HG02981 (cell line): Measurements from ENCODE around the gene AADAT.
A peak's percentile ranks its signal among the peaks of the same experiment; 100 is the strongest.
"Not testable (repeated sequence)": the region's sequence is repeated elsewhere in the genome, so short reads cannot be mapped to it uniquely, and the experiment has no call there.

Experiments used
- ATAC-seq: cut with Tn5 transposase; IDR thresholded peaks from one replicate; pipeline ENCODE4 v1.9.1; 2021; ENCODE audit warnings: mild to moderate bottlenecking, moderate library complexity; ENCODE audit not compliant: unreplicated experiment

AADAT gene

DNA sequence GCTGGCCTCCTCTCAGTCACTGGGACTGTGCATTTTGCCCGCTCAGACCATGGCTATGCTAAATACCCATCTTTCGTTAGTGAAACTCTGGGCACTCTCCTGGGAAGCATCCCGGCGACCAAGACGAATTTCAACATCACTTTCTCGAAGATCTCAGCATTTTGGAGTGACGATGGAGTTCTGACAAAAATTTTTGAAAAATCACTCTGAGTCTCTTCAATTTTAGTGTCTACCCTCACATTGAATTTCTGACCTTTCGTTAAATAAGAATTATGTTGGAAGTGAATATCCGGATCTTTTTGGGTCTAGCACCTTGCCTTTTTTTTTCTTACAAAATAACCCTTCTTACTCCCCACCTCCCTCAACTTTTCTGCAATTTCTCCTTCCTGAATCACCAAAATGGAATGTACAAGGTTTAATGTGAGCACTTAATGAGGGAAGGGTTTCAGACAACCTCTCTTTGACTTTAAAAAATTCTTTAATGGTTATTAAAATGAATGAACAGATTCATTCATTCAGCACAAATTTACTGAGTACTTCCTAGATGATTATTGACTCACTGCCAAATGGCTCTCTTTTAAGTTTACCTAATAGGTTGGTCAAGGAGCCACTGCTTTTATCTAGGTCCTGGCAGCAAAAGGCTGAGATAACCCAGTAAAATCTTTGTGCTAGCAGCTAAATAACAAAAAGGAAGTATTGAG, 746 bp upstream of the AADAT start:
- ATAC-seq: no peak

DNA sequence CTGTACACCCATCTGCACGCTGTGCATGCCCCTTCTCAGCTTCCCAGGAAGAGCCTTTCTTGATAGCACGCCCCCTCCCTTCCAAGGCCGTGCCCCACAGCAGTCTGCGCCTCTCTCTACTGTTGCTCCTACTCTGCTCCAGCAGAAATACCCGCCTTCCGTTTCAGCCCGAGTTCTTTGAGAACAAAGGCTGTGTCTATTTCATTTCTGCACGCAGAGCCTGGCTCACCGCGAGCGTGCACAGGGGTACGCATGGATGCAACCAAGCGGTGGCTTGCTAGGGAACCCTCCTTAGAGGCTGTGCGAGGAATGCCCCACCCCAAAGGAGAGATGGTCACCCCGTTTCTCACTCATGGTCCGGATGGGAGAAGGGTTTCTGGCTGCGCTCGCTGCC, 485 bp downstream of the AADAT start:
- peak; percentile 3 for ATAC-seq

DNA sequence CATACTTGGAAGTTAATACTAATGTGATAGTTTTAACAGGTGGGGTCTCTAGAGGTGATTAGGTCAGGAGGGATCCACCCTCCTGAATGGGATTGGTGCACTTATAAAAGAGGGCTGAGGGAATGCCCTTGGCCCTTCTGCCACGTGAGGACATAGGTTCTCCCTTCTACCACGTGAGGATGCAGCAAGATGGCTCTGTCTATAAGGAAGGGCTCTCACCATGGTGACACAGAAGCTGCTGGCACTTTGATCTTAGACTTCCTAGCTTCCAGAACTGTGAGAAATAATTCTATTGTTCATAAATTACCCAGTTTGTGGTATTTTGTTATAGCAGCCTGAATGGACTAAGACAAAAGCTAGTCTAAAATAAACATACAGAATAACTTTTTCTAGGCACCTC, 1.0 kb downstream of the AADAT start:
- ATAC-seq: no peak

DNA sequence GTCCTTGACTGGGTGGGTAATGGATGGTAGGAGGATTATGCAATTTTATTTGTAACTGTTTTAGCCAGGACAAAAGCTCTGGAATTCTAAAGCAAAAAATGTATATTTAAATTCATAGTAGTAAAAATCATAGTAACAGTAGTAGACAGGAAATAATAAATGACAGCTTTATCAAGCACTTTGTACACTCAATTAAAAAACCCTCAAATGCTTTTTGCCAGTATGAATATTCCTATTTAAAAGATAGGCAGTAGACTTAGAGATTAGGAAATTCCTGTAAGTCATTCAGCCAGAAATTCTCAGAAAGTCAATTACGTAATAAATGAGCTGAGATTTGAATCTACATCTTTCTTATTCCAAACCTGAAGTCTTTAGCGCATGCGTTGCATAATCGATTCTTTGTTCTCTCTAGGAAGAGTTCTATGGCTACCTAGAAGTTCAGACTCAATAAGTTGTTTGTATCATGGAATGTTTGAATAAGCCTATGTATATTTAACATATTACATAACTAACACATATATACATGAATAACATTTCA, 2.5 kb downstream of the AADAT start:
- no peak for ATAC-seq

DNA sequence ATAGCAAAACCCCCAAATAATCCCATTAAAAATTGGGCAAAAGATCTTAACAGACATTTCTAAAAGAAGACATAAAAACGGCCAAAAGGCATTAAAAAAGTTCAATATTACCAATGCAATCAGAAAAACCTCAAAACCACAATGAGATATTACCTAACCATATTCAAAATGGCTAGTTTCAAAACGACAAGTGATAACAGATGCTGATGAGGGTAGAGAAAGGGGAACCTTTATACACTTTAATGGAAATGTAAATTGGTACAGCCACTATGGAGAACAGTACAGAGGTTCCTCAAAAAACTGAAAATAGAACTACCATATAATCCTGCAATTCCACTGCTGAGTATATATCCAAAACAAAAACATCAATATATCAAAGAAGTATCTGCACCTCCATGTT, 6.2 kb downstream of the AADAT start:
- no peak for ATAC-seq

DNA sequence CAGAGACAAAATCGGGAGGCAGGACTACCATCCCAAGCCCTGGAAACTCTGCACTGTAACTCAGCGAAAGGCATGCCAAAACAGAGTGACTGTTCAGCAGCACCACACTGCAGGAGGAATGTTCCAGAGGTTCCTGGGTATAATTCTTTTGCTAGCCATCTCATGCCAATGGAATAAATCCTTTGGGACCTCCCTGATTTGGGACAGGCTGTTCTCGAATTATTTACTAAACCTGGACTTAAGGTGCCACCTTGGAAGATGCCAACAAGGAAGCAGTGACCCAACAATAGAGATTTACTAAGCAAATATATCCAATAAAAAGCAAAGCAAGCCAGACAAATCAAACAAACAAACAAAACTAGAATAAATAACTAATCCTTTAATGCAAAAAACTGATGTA, 9.3 kb downstream of the AADAT start:
- ATAC-seq: no peak

DNA sequence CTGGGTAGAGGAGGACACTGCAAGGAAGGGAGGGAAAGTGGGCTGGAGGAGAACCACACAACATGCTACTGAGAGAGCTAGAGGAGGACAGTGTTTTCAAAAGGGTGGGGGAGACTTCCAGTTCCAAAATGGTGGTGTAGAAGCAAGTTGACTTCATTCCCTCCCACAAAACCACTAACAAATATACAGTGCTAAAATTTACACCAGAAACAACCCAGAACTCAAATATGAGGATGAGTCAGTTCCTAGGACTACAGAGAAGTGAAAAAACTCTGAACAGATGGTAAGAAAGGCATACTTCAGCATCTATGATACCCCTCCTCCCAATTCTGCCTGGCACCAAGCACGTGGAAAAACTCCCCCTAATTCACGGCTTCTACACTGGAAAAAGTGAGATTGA, 9.8 kb downstream of the AADAT start:
- no peak for ATAC-seq

DNA sequence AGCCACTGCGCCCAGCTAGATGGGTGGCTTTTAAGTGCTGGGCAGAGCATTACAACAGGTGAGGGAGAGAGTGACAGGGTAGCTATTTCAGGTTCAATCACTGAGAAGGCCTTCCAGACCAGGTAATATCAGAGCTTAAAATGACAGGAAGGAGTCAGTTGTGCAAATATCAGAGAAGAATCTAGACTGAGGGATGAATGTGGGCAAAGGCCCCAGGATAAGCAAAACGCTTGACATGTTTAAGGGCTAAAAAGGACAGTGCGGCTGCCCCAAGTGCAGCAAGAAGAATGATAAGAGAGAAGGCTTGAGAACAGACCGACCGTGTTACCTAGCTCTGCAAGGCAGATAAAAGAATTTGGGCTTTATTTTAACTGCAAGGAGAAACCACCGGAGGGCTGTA, 18.6 kb downstream of the AADAT start:
- no peak for ATAC-seq

DNA sequence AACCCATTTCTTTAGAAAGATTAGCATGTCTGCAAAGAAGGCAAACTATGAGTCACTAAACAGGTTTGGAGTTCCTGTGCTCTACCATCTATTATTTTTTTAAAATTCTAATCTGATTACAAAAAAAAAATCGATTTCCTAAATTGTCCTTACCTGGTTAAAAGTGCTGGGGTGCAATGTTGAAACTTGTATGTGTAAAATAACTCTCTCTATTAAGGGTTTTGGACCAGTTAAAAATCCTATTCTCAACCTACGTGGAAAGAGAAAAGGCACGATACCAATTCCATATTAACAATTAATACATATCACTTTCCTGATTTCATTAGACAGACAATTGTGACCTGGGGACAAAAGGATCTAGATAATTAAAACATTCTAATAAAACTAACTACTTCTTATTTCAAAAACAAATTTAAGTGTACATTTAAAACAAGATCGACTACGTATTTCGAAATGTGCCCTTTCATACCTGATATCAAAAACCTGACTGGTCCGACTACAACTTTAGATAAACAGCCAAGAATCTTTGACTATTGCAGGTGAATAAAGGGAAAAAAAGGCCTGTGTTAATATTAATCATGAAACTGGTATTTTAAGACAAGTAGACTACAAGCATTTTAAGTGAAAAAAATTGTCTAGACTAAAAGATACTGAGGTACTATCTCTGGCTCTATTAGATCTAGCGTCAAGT, 21.2 kb downstream of the AADAT start:
- no peak for ATAC-seq

DNA sequence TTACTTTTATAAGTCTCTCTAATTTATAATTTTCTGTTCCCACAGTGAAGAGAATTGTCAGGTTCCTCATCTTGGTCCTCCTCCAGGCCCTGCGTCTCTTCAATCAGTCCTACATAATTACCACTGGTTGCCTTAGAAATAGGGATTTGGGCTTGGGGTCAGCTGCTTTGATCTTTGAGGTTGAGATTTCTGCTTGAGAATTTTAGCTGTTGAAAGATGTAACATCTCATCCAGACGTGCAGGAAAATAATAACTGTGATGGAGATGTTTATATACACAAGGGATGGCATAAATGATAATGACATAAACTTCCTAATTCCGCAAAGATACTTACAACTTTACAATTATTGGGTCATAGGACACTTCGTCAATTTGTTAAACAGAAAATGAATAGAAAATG, 30.3 kb downstream of the AADAT start:
- no peak for ATAC-seq

DNA sequence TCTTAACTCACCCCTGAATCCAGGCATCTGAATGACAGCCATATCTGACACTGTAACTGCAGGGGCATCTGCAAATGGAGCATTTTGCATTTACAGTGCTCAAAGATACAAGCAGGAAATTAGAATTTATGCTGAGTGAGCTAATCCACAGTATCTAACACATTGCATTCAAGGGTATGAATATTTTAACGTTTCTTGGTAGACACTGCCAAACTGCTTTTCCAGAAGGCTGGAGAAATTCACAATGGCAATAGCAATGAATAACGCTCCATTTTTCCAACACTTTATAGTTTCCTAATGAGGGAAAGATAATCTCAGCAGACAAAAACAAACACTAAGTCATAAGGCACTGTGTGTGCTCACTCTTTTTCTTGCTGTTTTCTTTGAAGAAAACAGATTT, 30.9 kb downstream of the AADAT start:
- ATAC-seq: no peak

DNA sequence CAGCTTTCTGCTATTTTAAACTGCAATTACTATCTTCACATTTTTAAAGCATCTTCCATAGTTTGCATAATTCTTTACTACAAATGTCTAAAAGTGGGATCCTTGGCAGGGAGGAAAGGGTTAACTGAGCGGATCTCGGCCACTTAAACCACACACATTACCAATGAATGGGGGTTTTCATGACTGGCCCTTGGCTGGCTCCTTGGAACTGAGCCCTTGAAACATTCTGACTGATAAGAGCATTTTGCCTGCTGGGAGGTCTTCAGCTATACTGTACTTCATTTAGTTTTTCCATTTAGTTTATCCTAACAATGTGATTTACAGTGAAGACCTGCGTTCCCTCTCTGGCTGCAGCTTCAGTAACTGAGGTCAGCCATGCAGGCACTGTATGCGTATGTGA, 31.9 kb downstream of the AADAT start:
- ATAC-seq: no peak

DNA sequence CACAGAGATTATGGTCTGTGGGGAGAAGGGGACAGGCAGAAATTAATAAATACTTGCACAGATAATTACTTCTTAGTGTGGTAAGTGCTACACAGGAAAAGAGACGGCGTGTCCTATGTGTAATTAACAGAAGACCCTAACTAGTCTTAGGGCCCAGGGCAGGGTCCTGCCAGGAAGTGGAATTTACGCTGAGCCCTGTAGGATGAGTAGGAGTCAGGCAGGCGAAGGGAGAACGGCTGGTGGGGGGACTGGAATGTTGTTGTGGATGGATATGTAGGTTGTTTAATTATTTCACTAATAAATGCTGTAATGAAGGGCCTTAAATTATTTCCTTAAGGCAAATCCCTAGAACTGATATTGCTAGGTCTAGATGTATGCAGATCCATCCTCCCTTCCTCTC, 36.8 kb downstream of the AADAT start:
- ATAC-seq: no peak

DNA sequence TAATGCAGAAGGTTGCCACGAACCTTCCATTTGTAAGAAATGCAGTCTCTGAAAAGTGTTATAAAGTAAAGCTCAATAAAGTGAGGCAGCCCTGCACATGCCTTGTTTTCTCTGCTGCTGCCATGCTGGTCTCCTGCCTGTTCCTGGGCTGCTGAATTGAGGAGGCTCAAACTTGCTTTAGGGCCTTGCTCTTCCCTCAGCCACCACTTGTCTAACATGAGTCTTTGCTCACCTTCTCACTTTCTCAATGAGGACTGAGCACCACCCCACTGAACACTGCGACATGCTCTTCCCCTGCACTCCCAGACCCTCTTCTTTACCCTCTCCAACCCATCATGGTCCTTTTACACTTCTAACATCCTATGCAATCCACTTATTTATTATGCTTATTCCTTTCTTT, 38.4 kb downstream of the AADAT start:
- no peak for ATAC-seq

DNA sequence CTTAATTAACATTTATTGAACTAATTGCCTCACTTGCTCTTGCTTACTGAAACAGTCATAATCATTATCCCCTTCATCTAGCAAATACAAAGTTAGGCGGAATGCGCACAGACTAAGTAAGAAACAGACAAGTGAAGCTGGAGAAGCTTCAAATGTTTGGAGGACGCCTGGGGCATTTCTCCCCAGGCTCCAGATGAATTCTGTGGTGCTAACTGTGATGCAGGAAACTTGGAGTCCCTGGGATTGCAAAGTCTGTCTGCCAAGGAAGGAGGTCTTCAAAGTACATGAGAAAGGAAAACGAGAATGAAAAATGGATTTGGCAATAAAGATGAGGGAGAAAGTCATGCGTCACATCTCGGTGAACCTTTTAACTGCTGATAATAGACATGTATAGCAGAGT, 40.0 kb downstream of the AADAT start:
- ATAC-seq: no peak

DNA sequence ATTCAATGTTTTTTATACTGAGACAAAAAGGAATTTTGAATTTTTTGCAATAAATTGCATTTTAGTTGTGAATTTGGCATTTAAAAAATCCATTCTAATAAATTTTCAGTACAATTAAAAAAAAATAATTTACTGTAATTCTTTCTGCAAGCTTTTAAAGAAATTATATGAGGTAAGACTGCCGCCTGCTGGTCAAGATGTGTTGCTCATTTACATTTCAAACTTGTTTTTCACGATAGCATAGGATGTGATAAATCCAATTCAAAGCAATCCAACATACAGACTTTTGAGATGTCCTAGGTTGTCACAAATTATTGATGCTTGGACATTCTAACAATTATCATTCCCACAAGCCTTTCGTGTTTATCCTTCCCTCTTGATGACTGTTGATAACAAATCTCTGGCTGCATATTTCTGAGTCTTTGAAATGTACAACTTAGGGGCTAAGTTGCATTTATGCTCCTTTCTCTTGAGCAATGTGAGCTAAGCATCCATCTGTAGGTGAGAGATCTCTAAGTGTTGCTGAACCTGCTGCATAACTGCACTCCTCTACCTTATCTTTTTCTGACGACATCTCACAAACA, 41.9 kb downstream of the AADAT start:
- ATAC-seq: no peak

DNA sequence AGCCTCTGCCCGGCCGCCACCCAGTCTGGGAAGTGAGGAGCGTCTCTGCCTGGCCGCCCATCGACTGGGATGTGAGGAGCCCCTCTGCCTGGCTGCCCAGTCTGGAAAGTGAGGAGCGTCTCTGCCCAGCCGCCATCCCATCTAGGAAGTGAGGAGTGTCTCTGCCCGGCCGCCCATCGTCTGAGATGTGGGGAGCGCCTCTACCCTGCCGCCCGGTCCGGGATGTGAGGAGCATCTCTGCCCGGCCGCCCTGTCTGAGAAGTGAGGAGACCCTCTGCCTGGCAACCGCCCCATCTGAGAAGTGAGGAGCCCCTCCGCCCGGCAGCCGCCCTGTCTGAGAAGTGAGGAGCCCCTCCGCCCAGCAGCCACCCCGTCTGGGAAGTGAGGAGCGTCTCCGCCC, 43.6 kb downstream of the AADAT start:
- not testable (repeated sequence) for ATAC-seq

DNA sequence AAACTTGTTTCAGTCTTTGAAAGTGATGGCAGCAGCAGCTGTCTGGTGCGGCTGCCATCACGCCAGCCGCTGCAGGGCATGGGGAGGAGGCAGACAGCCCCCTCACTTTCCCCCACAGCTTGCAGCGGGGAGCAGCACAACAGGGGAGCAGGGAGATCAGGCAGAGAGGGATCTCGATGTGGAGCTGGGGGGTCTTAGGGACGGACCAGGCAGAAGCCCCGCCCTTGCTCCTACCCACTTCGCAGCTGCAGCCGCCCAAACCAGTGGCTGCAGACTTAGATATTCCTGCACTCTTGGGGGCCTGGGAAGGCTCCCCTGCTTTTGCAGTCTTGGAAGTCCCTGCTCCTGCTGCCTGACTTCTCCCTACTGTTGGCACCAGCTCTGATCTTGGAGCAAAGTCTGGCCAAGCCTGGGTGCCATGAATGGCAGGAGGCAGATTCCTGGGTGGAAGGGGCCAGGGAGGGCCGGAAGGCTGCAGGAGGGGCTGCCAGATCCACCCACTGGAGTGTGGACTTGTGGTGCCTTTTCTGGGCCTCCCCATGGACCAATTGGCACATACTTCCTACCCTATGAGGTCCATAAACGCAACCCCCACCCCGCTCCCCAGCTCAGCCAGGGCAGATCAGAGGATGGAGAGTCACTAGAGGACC, 49.6 kb downstream of the AADAT start:
- ATAC-seq: no peak

DNA sequence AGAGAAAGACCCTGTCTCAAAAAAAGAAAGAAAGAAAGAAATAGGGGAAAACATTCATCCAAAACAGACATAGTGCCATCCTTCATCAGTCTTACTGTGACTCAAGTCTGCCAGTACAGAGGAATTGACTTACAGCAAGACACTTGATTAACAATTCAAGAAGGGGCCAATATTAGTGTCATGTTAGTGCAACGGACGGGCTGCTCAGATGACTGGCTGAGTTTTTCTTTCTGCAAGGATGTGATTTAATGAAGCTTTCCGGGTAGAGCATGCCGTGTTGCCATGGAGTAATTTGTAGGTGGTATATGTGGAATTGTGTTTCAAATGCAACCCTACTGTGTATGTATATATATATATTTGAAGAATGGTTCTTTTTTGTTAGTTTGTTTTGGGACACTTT, 51.0 kb downstream of the AADAT start:
- ATAC-seq: no peak

DNA sequence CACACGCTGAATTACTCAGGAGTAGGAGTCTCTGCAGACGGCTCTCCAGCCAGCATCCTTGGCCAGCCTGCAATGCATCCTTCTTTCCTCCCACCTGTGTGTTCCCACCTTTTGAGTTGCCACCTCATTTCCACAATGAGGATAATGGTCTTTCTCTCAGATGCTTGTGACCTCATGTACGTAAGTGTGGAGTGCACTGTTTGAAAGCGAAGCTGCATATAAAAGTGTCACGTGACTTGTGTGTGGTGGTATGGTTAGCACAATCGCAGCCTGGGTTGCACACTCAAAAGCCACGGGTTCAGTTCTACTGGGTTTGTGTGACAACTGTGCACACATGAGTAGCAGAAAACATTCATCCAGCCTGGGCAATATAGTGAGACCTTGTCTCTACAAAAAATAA, 51.5 kb downstream of the AADAT start:
- ATAC-seq: no peak

DNA sequence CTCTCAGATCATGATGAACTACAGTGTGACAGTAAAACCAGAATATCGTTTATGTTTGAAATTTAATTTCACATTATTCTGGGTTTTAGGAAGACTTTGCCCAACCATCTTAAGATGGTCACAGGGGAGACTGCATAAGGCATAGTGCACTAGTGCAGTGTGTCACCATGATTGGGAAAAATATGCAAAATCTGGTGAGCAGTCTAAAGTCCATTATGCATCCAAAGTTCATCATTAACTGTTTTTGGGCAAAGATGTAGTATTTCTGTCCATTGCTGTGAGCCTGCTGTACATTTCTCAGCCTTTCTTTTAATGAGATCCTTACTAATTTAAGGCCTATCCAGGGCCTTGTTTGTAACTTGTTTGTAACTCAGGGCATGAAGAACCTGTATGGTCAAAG, 52.3 kb downstream of the AADAT start:
- no peak for ATAC-seq

DNA sequence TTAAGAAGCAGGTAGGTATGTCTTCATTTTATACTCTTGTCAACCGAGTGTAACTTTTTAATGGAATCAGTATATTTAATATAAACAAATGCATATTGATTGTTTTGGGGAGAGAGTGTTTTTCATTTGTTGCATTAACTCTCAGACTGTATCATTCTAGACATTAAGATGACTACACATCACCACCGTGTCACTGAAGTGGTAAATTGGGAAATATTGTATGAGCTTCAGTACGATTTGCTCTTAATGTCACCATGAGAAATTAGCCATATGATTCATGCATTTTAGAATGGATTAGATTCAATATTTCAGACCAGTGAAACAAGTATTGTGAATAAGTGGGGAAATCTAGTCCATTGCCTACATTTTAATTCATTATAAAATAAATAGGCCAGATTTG, 53.9 kb downstream of the AADAT start:
- no peak for ATAC-seq
